Skin epidermis (tissue), 12 donors: ENCODE results near the gene KIF13A.
"Not testable (repeated sequence)": the region's sequence is repeated elsewhere in the genome, so short reads cannot be mapped to it uniquely, and the experiment has no call there.

ENCODE experiments used
- H3K27ac ChIP-seq, 21 experiments: fragments of 200-600 bp; sonication (generic) in 11 of 21; one replicate each; pipeline ENCODE4 v1.5.0; 2020; ENCODE audit warnings: mild to moderate bottlenecking in 3 of 21, inconsistent platforms in 2 of 21, moderate library complexity in 2 of 21
- H3K4me3 ChIP-seq, 7 experiments: fragments of 200-600 bp; sonication (generic) in 2 of 7; one replicate each; pipeline ENCODE4 v1.5.0; 2020; ENCODE audit warnings: inconsistent platforms in 2 of 7, mild to moderate bottlenecking in 2 of 7, moderate library complexity in 1 of 7

KIF13A gene

GRCh38 chr6:17762651-17763050, 224.8 kb downstream of the KIF13A start:
- no peak overlapping the region for H3K4me3 ChIP-seq
- no peak overlapping the region for H3K27ac ChIP-seq

- Histone ChIP-seq H3K27ac (no peak overlapping the region), H3K4me3 (no peak overlapping the region)
These were observed 229.3 kb downstream of the KIF13A start for GRCh38 chr6:17758119-17758518.

DNA sequence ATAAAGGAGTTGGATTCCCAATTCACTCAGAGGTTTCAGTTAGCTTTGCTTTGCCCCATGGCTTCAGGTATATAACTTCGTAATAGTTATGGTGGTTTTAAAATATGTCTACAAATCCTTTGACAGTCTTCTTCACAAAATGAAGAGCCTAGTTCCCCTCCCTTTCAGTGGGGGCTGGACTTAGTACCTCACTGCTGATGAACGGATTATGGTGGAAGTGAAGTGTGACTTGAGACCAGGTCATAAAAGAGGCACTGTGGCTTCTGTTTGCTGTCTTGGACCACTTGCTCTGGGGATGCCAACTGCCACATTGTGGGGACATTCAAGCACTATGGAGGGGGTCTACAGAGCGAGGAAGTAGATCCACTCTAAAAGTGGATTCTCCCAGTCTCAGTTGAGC, 233.2 kb downstream of the KIF13A start:
- Histone ChIP-seq H3K4me3 (no peak overlapping the region), H3K27ac (no peak overlapping the region)

DNA sequence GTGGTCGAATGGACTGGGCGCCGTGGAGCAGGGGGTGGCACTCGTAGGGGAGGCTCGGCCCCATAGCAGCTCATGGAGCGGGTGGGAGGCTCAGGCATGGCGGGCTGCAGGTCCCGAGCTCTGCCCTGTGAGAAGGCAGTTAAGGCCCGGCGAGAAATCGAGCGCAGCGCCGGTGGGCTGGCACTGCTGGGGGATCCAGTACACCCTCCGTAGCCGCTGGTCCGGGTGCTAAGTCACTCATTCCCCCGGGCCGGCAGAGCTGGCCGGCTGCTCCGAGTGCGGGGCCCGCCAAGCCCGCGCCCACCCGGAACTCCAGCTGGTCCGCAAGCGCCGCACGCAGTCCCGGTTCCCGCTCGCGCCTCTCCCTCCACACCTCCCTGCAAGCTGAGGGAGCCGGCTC, 242.1 kb downstream of the KIF13A start:
- not testable (repeated sequence) for H3K27ac ChIP-seq

DNA sequence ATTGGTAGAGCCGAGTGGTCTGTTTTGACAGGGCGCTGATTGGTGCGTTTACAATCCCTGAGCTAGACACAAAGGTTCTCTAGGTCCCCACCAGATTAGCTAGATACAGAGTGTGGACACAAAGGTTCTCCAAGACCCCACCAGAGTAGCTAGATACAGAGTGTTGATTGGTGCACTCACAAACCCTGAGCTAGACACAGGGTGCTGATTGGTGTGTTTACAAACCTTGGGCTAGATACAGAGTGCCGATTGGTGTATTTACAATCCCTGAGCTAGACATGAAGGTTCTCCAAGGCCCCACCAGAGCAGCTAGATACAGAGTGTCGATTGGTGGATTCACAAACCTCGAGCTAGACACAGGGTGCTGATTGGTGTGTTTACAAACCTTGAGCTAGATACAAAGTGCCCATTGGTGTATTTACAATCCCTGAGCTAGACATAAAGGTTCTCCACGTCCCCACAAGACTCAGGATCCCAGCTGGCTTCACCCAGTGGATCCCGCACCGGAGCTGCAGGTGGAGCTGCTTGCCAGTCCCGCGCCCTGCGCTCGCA, 242.6 kb downstream of the KIF13A start:
- H3K4me3 ChIP-seq = not testable (repeated sequence)

More for the DNA sequence above, 242.1 kb downstream of the KIF13A start:
- H3K4me3 ChIP-seq = not testable (repeated sequence)

DNA sequence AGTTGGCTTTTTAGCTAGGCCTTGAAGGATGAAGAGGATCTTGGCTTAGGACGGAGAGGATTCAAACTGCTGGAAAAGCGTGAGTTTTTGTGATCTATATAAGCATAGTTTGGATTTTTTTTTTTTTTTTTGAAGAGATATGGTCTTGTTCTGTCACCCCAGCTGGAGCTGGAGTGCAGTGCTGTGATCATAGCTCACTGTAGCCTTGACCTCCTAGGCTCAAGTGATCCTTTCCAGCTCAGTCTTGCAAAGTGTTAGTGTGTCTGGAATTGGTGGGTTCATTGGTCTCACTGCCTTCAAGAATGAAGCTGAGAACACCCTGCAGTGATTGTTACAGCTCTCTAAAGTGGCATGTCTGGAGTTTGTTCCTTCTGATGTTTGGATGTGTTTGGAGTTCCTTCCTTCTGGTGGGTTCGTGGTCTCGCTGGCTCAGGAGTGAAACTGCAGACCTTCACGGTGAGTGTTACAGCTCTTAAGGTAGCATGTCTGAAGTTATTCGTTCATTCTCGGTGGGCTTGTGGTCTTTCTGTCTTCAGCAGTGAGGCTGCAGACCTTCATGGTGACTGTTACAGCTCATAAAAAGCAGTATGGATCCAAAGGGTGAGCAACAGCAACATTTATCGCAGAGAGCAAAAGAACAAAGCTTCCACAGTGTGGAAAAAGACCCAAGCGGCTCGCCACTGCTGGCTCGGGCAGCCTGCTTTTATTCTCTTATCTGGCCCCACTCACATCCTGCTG, 243.2 kb downstream of the KIF13A start:
- no peak overlapping the region for H3K27ac ChIP-seq
- H3K4me3 ChIP-seq = no peak overlapping the region

More for the DNA sequence above, 242.6 kb downstream of the KIF13A start:
- not testable (repeated sequence) for H3K27ac ChIP-seq

DNA sequence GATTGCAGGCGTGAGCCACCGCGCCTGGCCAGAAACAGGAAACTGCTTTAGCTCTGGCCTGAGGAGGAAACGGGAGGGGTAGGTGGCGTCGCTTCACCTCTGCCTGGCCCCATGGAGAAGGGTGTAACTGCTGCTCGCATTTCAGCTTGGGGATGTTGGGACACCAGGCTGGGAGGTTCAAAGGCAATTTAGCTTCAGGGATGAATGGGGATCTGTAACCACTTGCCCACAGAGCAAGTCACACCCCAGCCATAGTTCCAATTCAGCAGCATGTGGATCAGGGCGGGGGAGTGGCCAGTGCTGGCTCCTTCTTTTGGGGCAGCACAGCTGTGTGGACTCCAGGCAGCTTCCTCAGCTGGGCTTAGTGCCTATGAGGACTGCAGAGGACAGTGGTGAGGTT, 245.9 kb downstream of the KIF13A start:
- no peak overlapping the region for H3K4me3 ChIP-seq
- H3K27ac ChIP-seq = no peak overlapping the region

GRCh38 chr6:17740559-17741220, 246.7 kb downstream of the KIF13A start:
- H3K27ac ChIP-seq = no peak overlapping the region

GRCh38 chr6:17737704-17738252, 249.7 kb downstream of the KIF13A start:
- Histone ChIP-seq H3K27ac (no peak overlapping the region), H3K4me3 (no peak overlapping the region)

More at GRCh38 chr6:17740559-17741220, 246.7 kb downstream of the KIF13A start:
- no peak overlapping the region for H3K4me3 ChIP-seq

GRCh38 chr6:17735311-17735710, 252.1 kb downstream of the KIF13A start:
- not testable (repeated sequence) for H3K4me3 ChIP-seq, H3K27ac ChIP-seq

- Histone ChIP-seq H3K4me3 (no peak overlapping the region), H3K27ac (no peak overlapping the region)
These were observed 257.2 kb downstream of the KIF13A start for GRCh38 chr6:17730078-17730704.

- H3K27ac ChIP-seq = no peak overlapping the region
- no peak overlapping the region for H3K4me3 ChIP-seq
These were observed 258.0 kb downstream of the KIF13A start for GRCh38 chr6:17729223-17730077.

- H3K27ac ChIP-seq = no peak overlapping the region
These were observed 258.7 kb downstream of the KIF13A start for GRCh38 chr6:17728551-17729222.

DNA sequence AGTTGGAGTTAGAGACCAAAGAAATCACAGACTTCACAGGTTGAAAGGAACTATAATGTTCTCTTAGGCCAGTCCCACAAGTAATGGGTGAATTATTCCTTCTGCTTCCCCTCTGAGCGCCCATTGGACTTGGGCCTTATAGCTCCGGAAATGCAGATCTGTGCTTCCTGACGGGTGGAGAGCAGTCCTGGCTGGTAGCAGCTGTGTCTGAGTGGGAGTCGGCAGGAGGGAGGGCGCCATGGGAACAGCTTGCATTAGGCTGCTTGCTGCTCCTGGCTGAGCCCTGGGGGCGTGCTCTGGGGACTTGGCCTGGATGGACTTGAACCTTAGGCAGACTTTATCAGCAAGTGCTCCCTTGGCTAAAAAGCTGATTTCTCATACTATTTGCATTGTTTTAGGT, 262.4 kb downstream of the KIF13A start:
- Histone ChIP-seq H3K27ac (no peak overlapping the region), H3K4me3 (no peak overlapping the region)

More at GRCh38 chr6:17728551-17729222, 258.7 kb downstream of the KIF13A start:
- no peak overlapping the region for H3K4me3 ChIP-seq

DNA sequence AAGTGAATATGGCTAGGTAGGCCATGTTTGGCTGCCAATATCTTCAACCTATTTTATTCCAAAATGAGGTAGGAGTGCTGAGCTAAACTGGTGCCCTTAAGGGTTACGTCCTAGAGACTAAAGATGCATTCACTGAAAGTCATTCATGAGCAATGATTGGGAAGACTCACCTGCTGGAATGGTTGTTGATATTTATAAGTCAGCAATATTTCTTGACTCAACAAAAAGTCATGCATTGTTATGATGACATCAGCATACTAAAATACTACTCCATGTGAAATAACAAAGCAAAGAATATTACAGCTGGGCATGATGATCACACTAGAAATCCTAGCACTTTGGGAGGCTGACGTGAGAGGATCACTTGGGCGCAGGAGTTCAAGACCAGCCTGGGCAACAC, 263.1 kb downstream of the KIF13A start:
- Histone ChIP-seq H3K4me3 (no peak overlapping the region), H3K27ac (no peak overlapping the region)

DNA sequence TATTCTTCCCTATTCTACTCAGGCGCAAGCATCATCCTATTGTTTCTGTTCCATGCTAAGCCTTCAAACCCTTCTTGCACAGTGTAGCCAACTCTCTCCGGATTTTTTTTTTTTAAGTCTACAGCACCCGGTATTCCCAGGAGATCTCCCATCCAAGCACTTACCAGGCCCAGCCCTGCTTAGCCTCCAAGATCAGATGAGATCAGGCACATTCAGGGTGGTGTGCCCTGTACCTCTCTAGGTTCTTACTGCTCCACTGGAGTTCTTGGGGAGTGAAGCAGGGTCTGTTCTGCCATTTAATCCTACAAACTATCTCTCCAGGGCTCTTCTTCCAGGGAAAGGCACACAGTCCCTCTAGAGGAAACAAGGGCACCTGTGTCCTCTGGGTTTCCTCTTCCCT, 265.8 kb downstream of the KIF13A start:
- H3K27ac ChIP-seq = no peak overlapping the region
- no peak overlapping the region for H3K4me3 ChIP-seq

GRCh38 chr6:17719323-17720041, 268.0 kb downstream of the KIF13A start:
- Histone ChIP-seq H3K27ac (no peak overlapping the region), H3K4me3 (no peak overlapping the region)

DNA sequence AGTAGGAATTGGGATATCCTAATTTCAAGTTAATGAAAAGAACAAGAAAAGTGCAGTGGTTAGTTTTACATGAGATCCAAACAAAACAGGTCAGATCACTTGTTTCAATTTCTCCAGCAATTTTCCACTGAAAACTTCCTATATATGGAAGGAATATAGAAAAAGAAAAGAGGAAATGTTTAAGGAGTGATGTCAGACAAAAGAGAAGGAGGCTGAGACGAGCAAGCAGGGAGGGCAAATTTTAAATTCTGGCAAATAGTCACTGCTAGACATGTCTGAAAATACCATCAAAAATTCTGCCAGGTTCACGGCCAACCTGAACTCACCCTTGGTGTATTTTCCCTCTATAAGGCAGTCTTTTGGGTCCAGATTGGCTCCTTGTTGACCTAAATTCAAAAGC, 271.2 kb downstream of the KIF13A start:
- H3K27ac ChIP-seq = no peak overlapping the region

More for the DNA sequence above, 271.2 kb downstream of the KIF13A start:
- no peak overlapping the region for H3K4me3 ChIP-seq
